Skin epidermis (tissue), 12 donors: Measurements from ENCODE around the gene DST.

Experiments used
- H3K27ac ChIP-seq, 21 experiments: fragments of 200-600 bp; sonication (generic) in 11 of 21; one replicate each; pipeline ENCODE4 v1.5.0; 2020; ENCODE audit warnings: mild to moderate bottlenecking in 3 of 21, inconsistent platforms in 2 of 21, moderate library complexity in 2 of 21
- H3K4me3 ChIP-seq, 7 experiments: fragments of 200-600 bp; sonication (generic) in 2 of 7; one replicate each; pipeline ENCODE4 v1.5.0; 2020; ENCODE audit warnings: inconsistent platforms in 2 of 7, mild to moderate bottlenecking in 2 of 7, moderate library complexity in 1 of 7

Gene DST

GRCh38 chr6:56640374-56640773 lies 2.3 kb downstream of the DST start:
- peak overlapping the region in 4 of 7 experiments; percentile 7 to 46 (median 34) for H3K4me3 ChIP-seq
- H3K27ac ChIP-seq = peak overlapping the region in 8 of 21 experiments; percentile 2 to 56 (median 28)

GRCh38 chr6:56638760-56639159 lies 3.9 kb downstream of the DST start:
- Histone ChIP-seq H3K4me3 (peak overlapping the region in 4 of 7 experiments; percentile 2 to 46 (median 34)), H3K27ac (peak overlapping the region in 5 of 21 experiments; percentile 5 to 56 (median 14))

- Histone ChIP-seq H3K4me3 (peak overlapping the region in 1 of 7 experiments; percentile 46), H3K27ac (peak overlapping the region in 1 of 21 experiments; percentile 23)
These were observed 5.0 kb downstream of the DST start for GRCh38 chr6:56637640-56638039.

DNA sequence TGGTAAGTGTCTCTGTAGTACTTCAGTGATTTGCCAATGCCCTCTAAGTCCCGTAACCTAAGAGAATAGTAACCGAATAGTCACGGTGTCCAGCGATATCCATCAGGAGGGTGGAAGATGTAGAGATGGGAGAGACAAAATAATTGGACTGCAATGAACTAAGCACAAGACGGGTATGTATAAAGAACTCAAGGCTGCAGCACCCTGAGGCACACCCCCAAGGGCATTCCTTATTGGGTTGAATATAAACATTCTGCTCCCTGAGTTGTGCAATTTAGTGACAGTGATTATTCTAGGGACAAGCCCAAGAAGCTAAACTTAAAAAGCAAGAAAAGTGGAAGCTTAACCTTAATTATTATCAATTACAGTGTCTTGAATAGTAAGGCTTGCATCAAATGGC lies 14.6 kb downstream of the DST start:
- no peak overlapping the region for H3K4me3 ChIP-seq

GRCh38 chr6:56625356-56625755 lies 17.3 kb downstream of the DST start:
- H3K4me3 ChIP-seq = no peak overlapping the region
- H3K27ac ChIP-seq = no peak overlapping the region

More for the DNA sequence above, 14.6 kb downstream of the DST start:
- no peak overlapping the region for H3K27ac ChIP-seq

DNA sequence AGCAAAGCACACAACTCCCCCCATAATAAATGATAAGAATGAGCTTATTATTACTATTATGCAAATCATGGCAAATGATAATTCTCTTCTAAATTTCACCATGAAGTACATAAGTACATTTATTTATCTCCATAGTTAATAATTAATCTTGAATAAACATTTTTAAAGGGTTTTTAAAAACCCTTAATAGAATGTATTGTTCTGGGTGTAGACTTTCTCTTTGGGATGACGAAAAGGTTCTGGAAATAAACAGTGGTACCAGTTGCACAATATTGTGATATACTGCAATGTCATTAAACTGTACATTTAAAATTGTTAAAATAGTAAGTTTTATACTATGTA lies 18.0 kb downstream of the DST start:
- no peak overlapping the region for H3K27ac ChIP-seq
- H3K4me3 ChIP-seq = no peak overlapping the region

DNA sequence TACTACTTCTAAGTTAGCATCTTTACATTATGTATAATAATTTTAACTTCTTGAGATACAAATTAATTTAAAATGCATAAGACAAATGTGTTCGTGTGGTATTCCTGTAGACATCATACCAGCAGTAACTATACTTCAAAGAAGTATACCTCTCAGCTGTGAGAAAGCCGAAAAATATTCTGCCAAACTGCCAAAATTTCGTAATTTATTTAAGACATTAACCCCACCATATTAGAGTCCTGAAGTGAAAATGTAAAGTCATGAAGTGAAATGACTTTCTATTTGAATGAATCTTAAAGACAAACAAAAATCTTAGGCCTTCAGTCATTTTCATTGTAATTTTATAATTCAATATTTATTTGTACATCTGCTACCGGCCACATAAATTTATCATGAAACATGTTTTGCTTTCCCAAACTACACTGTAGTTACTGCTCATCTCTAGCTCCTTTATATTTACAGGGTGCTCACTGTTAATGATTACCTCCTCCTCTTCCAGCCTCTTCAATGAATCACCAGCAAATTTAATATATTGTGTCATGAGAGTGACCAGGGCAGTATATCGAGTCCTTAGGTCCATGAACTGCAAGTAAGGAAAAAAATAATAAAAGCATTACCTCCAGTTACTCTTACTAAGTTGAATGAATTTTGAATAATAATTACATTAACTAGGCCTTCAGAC lies 18.5 kb downstream of the DST start:
- Histone ChIP-seq H3K4me3 (no peak overlapping the region), H3K27ac (no peak overlapping the region)

DNA sequence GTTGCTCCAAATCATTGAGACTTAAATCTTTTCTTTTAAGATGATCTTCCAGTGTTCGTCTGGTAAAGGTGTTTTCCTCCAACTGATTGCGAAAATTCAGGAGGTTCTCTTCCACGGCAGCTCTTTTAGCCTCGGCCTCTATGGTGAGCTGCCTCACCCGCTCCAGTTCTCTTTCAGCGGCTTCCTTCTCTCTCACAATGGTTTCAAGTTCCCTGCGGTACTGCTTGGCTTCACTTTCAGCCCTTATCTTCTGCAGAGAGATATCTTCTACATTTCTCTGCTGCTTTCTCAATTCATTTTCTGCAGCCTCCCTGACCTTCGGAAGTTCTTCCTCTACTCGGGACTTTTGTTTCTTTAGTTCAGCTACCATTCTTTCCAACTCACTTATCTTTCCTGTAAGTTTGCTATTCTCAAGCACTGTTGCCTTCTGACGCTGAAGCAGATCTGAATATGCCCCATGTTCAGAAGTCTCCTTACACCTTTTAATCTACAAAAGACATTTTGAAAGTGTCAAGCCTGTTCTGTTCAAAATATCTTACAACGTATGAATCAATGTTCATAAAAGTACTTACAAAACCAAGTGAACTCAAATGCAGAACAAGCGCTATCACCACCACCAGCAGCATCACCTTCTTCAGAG lies 22.3 kb downstream of the DST start:
- Histone ChIP-seq H3K27ac (no peak overlapping the region), H3K4me3 (no peak overlapping the region)

DNA sequence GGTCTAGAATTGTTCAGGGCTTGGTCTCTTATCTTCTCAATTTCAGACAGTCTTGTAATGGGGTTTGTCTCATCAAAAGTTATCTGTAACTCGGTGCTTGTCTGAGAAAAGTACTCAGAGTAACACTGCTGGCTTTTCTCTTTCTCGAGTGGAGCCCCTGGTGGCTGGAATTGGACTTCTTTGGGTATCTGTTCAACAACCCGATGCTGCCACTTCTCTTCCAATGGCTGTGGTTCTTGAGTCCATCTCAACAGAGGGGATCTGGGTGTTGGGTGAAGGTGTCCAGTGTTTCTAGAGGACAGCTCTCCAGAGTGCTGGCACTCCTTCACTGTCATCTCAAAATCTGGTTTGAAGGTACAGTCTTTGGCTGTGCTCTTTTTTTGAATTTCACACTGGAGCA lies 24.6 kb downstream of the DST start:
- no peak overlapping the region for H3K27ac ChIP-seq
- no peak overlapping the region for H3K4me3 ChIP-seq

DNA sequence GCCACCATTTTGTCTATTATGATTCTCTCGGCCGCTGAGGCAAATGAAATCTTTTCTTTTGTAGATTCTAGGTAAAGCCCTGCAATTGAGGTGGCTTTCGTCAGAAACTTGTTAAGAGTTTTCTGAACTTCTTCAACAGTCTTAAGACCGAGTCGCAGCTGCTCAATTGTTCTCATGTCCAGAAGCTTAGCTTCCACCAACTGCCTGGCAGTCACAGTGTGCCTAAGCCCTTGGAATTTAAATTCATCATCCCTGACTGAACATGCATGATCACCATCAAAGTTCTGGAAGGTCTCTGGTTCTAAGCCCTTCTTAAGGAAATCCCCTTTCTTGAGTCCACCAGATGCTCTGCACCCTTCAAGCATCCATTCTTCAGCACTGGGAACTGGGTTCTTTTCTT lies 25.7 kb downstream of the DST start:
- Histone ChIP-seq H3K27ac (no peak overlapping the region), H3K4me3 (no peak overlapping the region)

- Histone ChIP-seq H3K4me3 (no peak overlapping the region), H3K27ac (no peak overlapping the region)
These were observed 29.3 kb downstream of the DST start for GRCh38 chr6:56613247-56613851.

DNA sequence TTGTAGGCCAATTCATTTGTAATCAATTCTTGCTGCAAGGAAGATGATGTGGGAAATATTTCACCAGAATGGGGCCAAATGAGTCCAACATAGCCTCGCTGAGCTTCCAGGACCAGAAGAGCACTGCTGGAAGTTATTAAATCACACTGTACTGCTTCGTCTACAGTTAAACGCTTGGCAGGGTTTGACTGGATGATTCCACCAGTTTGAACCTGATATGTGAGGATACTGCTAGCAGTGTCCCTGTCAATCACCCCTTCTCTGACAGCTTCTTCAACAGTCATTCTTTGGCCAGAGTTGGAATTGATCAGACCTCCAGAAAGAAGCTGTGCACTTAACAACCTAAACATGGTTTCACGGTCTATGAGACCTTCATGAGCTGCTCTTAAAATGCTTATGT lies 34.4 kb downstream of the DST start:
- Histone ChIP-seq H3K27ac (no peak overlapping the region), H3K4me3 (no peak overlapping the region)

DNA sequence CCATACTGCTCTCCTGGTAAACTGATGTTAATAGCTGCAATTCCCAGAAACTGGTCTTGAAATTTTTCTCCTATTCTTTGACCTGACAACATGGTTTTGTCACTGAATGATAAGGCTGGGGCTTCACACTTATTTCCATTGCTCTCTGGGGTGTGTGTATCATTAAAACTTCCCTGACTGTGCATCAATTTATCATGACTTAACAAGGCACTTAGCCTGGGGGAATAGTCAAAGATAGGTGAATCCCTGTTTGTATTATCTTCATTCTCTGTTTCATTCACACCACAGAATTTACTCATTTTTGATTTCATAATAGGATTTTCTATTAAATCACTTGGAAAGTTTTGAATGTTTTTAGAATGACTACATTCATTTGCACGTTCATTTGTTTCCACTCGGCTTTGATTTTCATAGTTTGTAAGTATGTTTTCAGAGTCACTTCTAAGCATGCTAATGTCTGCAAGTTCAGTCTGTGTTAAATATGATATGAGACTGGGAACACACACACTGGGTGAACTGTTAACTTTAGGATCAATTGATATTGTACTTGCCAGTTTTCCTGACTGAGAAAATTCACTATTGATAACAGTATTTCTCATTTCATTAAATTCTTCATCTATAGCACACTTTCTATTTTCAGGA lies 35.5 kb downstream of the DST start:
- no peak overlapping the region for H3K27ac ChIP-seq
- H3K4me3 ChIP-seq = no peak overlapping the region

DNA sequence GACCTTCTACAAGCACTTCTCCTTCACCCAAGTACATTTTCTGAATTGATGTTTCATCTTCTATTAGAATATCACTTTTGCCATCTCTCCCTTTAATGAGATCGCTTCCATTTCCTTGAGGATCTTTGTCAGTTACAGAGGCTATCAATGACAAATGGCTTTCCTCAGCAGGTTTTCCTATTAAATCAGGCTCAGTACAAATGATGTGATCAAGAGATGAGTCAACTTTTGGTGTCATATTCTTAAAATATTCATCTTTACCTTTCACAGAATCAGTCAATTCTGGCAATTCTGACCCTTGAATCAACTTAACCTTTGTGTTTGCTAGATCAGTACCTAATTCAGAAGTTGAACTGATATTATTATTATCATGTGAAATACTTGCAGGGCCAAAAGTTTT lies 37.3 kb downstream of the DST start:
- H3K4me3 ChIP-seq = no peak overlapping the region
- H3K27ac ChIP-seq = no peak overlapping the region

DNA sequence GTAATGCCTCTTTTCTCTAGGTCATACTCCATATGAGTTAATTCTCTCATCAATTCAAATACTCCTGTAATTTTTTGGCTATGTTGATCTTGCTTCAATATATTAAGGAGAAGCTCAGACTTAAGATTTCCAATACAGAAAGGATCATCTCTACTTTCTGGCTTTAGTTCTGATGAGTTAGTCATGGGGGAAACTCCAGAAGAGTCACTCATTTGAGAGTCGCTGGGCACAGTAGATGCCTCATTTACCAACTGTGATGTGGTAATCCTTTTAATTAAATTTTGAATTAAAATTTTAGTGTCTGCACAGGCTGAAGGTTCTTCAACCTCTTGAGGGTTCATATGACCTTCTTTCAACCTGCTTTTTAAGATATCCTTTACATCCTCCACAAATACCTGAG lies 38.5 kb downstream of the DST start:
- no peak overlapping the region for H3K27ac ChIP-seq
- H3K4me3 ChIP-seq = no peak overlapping the region

DNA sequence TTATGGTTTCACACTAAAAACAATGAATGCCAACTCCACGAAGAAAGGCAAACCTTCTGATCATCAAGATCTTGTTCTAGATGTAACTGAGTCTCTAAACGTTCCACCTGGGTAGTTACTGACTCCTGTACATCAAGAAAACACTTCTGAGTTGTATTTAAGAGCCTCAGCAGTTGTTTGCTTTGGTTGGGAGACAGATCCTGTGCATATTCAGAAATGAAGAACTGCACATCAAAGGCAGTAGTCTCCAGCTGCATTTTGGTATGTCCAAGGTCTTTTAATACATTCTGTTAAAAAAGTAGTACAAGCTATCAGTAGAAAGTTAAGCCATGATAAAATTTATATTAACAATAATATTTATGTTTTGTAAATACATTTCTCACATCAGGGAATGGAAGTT lies 41.3 kb downstream of the DST start:
- Histone ChIP-seq H3K27ac (no peak overlapping the region), H3K4me3 (no peak overlapping the region)

GRCh38 chr6:56595490-56596122 lies 47.1 kb downstream of the DST start:
- Histone ChIP-seq H3K27ac (no peak overlapping the region), H3K4me3 (no peak overlapping the region)

DNA sequence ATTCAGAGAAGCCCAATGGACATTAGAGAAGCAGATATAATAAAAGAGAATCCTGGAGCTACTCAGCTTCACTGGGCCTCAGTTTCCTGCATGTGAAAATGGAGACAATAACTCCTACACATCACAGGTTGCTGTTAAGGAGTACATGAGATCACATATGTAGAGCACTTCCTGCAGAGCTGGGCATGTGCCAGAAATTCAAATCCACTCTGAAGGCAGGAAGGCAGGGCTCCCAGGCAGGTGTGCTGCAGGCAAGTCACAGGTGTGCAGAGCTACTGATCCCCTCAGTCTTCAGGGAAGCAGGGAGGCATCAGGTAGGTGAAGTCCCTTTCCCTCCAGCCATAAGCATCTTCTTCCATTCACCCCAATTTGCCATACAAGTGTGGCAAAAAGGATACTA lies 48.0 kb downstream of the DST start:
- no peak overlapping the region for H3K27ac ChIP-seq
- H3K4me3 ChIP-seq = no peak overlapping the region

DNA sequence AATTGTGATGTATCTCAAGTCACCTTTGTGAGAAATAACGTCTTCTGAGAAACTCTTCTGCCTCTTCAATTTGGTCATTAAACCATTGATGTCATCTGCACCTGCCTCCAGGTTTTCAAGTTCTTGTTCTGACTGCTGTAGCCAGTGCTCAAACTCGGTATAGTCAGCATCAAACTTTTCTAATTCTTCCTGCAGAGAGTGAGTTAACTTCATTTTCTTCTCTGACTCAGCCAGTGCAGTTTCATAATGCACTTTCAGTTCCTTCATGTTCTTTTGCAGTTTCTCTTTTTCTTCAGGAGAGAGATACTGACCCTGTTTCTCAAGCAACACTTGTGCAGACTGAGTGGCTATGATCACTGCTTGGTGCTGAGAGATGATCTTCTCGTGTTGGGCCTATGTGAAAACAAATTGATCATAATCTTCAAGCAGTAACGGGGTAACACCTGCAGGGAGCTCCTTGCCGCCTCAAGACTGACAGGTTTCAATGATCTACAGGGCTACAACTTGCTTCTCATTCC lies 48.8 kb downstream of the DST start:
- Histone ChIP-seq H3K4me3 (no peak overlapping the region), H3K27ac (no peak overlapping the region)

GRCh38 chr6:56582236-56582635 lies 60.5 kb downstream of the DST start:
- no peak overlapping the region for H3K27ac ChIP-seq
- no peak overlapping the region for H3K4me3 ChIP-seq
